Measurements from ENCODE around the gene NME3. TPM values are rescaled to one million over a fixed set of nuclear protein-coding genes. Genes with fewer than 3 reads are reported as not detected.

NME3 gene
- total RNA-seq, 1 donor from 2014 or later = 56.9 TPM

DNA sequence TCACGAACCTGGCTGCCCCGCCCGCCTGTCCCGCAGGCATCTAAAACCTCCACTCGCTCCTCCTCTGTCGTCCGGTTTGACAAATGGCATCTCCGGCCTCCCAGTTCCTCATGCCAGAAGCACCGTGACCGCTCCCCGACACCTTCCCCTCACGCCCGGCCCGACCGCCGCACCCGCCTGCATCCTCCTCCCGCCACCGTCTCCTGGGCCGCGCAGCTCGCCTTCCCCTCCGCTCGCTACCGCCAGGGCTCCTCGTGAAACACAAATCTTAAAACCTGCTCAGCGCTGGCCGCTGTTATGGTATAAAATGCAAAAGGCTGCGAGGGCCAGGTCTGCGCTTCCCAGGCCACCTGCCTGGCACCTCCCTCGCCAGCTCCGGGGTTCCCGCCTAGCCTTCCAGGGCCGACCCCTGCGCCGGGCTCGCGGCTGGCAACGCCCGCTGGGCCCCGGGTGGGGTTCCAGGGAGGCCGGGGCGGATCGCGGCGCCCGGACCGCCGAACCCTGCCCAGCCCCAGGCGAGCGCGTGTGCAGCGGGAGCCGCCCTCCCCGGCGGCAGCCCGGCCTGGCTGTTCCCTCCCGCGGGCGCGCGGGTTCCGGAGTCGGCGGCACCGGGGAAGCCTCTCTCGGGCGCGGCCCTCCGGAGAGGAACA lies 10.5 kb upstream of the NME3 start:
- intact Hi-C loops (cut with micrococcal nuclease) = loop anchor here (1.0 to 2.0 kb wide), 6 partner anchors 9 to 373 kb away; partner anchors contain the start of genes HAGH, MAPK8IP3, MRPS34 and MSRB1

DNA sequence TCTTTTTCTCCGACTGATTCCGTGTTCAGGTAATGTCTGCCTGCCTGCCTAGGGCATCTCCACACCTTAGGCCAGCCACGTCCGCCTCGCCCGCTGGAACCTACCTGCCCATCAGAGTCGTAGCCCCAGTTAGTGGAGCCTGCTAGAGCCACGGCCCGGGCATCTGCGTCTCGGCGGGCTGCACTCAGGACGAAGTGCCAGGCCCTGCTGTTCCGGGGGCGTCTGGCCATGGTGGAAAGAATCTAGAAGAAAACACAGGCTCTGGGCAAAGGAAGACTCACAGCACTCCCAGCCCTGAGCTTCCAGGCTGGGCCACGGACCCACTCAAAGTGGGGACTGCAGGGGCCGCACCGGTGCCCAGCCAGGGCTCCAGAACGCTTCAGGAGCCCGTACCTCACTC lies 9.9 kb upstream of the NME3 start:
- intact Hi-C loops (cut with micrococcal nuclease) = no loop called here

- intact Hi-C loops (cut with micrococcal nuclease) = no loop called here
Measured at GRCh38 chr16:1780677-1781072, 9.3 kb upstream of the NME3 start.

DNA sequence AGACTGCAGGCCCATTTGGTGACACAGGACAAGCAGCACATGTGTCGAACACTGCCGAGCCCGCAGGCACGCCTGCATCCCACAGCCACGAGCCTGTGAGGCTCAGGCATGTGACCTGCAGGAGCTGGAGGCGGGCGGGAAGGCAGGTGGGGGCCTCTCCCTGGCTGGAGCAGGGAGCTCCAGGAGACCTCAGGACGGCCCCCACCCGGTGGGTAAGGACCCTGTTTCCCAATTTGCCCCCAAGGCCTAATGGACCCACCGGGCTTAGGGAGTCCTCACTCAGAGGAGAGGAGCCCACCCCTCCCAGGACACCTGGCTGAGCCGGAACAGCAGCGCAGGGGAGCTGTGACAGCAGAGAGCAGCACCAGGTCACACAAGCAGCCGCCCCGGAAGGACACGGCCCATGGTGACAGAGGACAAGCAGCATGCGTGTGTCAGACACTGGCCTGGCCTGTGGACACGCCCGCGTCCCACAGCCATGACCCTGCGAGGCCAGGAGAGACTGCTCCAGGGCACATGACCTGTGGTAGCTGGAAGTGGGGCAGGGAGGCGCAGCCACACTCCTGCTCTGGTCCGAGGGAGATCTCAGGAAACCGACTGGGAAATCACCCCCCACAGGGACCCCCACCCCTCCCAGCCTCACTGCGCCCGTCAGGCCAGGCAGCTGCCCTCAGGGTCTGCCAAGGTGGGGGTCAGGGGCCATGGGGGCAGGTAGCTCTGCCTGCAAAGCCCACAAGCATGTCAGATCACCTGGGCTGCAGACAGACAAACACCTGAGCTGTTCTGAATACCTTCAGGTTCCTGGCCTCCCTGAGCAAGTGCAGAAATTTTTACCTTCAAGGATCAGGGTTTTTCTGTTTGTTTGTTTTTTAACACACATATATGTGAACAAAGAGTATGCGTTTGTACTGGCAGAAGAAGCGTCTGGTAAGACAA lies 8.7 kb upstream of the NME3 start:
- intact Hi-C loops (cut with micrococcal nuclease) = loop anchor here (10.0 kb wide), 1 partner anchor 245 kb away; the partner anchor contains the start of gene TMEM204

- intact Hi-C loops (cut with micrococcal nuclease) = loop anchor here (10.0 kb wide), 1 partner anchor 244 kb away; the partner anchor contains the start of gene TMEM204
Measured at GRCh38 chr16:1779234-1779701, 7.9 kb upstream of the NME3 start.

DNA sequence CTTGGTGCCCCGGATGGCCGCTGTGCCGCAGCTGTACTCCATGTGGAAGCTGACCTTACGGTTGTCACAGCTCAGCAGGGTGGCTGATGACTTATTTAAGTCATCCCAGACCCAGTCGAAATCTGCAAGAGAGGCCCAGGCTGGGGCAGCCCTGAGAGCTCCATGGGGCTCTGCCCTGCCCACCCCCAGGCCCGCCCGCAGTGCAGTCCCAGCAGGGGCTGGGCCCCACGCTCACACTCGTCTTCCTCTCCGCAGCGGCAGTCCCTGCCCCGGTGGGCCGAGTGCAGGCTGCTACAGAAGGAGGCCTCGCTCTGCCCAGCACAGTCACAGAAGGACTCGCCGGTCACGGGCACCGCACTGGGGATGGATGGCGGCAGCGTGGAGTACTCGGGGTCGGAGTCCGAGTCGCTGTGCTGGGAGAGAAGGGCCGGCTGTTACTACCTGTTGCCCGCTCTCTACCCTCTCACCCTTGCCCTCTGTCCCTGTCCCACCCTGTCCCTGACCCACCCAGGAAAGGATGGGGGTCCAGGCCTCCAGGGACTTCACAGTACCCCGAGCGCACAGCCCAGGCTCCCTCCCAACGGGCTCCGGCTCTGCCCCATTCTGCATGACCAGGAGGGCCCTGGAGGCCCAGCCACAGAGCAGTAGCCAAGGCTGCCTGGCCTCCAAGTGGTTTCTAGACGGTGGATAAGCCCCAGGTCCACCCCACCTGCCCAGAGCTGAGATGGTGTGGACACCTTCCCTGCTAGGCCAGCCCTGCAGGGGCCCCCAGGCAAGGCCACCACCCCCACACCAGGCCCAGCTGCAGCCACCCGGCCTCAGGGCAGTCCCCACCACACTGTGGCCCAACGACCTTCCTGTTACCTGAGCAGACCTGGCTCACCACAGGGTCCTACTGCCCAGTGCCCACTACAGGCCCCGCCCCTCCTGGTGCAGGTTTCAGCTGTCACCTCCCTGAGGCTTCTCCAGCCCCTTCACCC lies 7.1 kb upstream of the NME3 start:
- intact Hi-C loops (cut with micrococcal nuclease) = loop anchor here (10.0 kb wide), 1 partner anchor 244 kb away; the partner anchor contains the start of gene TMEM204

DNA sequence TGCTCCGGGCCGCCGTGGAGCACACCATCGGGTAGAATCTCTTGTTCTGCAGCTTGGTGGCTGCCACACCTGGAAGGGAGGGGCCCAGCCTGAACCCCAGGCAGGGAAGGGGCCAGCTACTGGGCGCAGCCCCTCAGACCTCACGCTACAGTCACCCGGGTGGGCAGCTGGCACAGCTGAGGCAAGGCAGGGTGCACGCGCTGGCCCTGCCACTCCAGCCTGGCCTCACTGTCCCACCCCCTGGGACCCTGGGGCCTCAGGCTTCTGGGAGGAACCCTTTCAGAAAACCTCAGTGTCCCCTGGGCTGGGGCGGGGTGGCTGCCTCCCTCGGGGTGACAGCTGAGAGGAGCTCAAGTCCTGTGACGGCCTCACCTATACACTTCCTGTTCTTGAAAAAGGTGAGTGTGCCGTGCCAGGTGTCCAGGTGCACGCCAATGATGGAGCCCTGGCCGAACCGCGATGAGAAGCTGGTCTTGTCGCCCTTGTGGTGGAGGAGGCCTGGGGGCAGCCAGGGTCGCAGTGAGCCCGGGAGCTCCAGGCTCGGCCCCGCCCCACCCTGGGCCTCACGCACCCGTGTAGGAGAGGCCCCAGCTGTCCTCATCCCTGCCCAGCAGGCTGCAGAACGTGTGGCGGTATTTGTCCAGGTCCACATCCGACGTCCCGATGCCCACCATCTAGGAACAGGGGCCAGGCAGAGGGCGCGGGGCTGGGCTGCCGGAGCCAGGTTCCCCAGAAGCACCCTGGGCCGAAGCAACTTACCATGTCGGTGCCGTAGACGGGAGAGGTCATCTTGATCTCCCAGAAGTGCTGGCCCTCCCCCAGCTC lies 6.2 kb upstream of the NME3 start:
- intact Hi-C loops (cut with micrococcal nuclease) = loop anchor here (10.0 kb wide), 1 partner anchor 243 kb away; the partner anchor contains the start of gene TMEM204

DNA sequence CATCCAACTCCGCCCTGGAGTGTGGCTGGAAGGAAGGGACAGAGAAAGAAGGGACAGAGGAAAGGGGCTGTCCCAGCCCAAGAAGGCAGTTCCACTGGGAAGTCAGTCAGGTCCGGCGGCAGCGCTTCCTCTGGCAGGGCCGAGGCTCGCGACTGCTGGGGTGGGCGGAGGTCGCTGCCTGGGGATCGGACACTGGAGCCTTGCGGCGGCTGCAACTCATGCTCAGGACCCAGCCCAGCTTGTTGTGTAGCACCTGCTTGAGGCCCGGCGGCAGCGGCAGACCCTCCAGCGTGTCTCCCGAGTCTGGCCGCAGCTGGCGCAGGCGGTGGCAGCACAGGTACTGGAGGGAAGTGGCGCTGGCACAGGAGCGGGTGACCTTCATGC lies 5.6 kb upstream of the NME3 start:
- intact Hi-C loops (cut with micrococcal nuclease) = loop anchor here (10.0 kb wide), 1 partner anchor 242 kb away; the partner anchor contains the start of gene TMEM204

- intact Hi-C loops (cut with micrococcal nuclease) = loop anchor here (10.0 kb wide), 1 partner anchor 242 kb away; the partner anchor contains the start of gene TMEM204
Measured at GRCh38 chr16:1776672-1776955, 5.3 kb upstream of the NME3 start.

GRCh38 chr16:1775846-1776671 lies 4.7 kb upstream of the NME3 start:
- intact Hi-C loops (cut with micrococcal nuclease) = loop anchor here (10.0 kb wide), 1 partner anchor 241 kb away; the partner anchor contains the start of gene TMEM204

- intact Hi-C loops (cut with micrococcal nuclease) = loop anchor here (10.0 kb wide), 1 partner anchor 240 kb away; the partner anchor contains the start of gene TMEM204
Measured at GRCh38 chr16:1775006-1775845, 3.9 kb upstream of the NME3 start.

DNA sequence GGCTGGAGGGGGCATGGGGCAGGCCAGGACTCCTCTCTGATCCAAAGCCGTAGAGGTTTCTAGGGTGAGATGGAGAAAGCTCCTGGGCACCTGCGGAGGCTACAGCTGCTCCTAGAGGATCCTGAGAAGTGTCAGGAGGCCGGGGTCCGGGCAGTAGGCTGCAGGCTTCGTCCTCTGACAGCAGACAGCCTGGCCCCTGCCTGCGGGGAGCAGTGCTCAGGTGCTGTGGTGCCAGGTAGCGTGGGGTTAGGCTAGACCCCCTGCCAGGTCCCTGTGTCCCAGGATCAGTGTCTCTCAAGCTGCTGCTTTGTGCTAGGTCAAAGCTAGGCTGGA lies 3.1 kb upstream of the NME3 start:
- intact Hi-C loops (cut with micrococcal nuclease) = loop anchor here (5.0 to 10.0 kb wide), 4 partner anchors 240 to 898 kb away; partner anchors contain the start of gene TMEM204

- intact Hi-C loops (cut with micrococcal nuclease) = loop anchor here (1.0 to 10.0 kb wide), 10 partner anchors 8 to 898 kb away; partner anchors contain the start of genes CLCN7, CRAMP1, FAHD1 and HAGH
Measured at GRCh38 chr16:1773703-1774447, 2.5 kb upstream of the NME3 start.

- intact Hi-C loops (cut with micrococcal nuclease) = loop anchor here (1.0 to 10.0 kb wide), 10 partner anchors 9 to 899 kb away; partner anchors contain the start of genes CLCN7, CRAMP1, FAHD1 and HAGH
Measured at GRCh38 chr16:1772908-1773702, 1.8 kb upstream of the NME3 start, which contains the start of gene MRPS34. Gene MRPS34, minus strand, starts transcription at chr16:1773134. Its CDS starts 15 bp downstream, at chr16:1773119.

DNA sequence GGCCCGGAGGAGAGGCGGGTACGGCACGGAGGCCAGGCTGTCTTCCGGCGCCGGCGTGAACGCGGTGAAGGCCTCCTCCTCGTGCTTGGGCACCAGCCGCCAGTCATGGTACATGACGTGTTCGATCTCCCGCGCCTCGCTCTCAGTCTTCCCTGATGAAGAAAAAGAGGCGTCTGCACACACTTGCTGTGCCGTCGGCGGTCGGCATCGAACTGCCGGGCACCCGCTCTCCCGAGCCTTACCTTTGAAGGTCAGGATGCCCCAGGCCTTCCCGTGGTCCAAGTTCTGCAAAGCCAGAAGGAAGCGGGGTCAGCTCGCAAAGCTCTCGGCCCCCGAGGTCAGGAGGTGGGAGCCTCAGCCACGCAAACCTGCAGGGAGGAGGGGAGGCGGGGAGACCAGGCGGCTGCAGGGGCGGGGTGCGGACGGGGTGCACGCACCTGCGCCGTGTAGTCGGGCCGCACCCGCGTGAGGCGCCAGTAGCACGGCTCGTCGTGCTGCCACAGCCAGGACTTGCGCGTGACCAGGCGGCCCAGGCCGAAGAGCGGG lies 1.1 kb upstream of the NME3 start, which contains the start of gene EME2:
TSS of gene EME2 (plus strand) at position 449 of the 546 bp plus-strand sequence. CDS start 418 bp downstream, outside the sequence.
- intact Hi-C loops (cut with micrococcal nuclease) = loop anchor here (2.0 to 10.0 kb wide), 8 partner anchors 54 to 900 kb away; partner anchors contain the start of genes CLCN7, CRAMP1, FAHD1 and HAGH
